Measurements from ENCODE around the gene HDAC11. TPM values are rescaled to one million over a fixed set of nuclear protein-coding genes. Genes with fewer than 3 reads are reported as not detected.
A peak's percentile ranks its signal among the peaks of the same experiment; 100 is the strongest.

HDAC11 gene
- total and polyA plus RNA-seq, 2 of the 13 experiments (the other 11 are each of a cell fraction or from before 2014, with no cell fraction given) = 13.7 to 33.1 TPM

DNA sequence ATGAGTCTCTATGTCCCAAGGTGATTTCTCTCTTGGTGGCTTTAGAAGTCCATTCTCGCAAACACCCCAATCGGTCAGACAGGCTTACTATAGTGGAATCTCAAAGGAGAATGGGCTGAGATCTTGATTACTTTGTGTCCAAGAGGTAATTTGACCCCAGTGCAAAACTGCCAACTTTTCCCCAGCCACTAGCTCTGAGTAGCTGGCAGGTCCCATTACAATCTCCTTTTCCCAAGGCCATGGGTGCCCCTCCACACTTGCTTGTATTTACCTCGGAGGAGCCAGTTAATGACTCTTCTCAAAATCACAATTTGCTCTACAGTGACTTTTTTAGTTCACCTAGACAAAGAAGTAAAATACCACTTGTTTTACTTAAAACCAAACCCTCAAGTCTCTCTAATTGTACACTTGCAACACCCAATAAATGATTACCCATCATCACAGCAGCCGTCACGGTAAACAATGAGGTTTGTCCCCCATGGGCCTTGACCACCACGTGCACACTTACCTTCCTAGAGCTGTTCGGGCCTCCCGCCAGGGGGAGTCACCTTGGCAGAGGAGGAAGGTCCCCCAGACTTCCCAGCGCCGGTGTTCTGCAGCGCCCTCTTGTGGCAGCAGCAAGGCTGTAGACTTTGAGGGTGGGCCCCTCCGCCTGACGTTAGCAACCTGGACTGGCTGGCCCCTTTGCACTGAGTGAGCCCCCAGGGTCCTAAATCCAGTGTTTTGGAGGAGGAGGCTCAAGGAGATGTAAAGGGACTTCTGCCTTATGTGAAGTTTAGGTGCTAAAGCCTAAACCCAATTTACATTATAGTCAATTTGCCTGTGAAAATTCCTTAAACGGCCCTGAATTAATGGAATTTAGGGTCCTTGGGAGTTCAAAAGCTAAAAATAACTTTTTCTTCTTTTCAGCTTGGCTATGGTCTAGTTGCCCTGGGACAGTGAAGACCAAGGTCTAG, 18.7 kb upstream of the HDAC11 start (continued):
- TF ChIP-seq RNF2 (conservative IDR thresholded peaks at IDR 0.05; ENCODE audit: low read depth) (0 out of 2 replicates have a peak, but pooled peaks have one; percentile 33), CBX5 (CRISPR knock-in tag; IDR thresholded peaks at IDR 0.05; ENCODE audit: borderline replicate concordance) (peak; percentile 91; the same call in 1 of the 2 replicates), SALL1 (CRISPR knock-in tag; IDR thresholded peaks at IDR 0.05) (peak; percentile 95), ZNF567 (CRISPR knock-in tag; IDR thresholded peaks at IDR 0.05; ENCODE audit: borderline replicate concordance) (no peak), JARID2 (CRISPR knock-in tag; IDR thresholded peaks at IDR 0.05; ENCODE audit: insufficient replicate concordance) (peak; percentile 74), ZNF562 (CRISPR knock-in tag; IDR thresholded peaks at IDR 0.05; ENCODE audit: borderline replicate concordance) (no peak), LCORL (IDR thresholded peaks at IDR 0.05) (no peak), LCORL (CRISPR knock-in tag; IDR thresholded peaks at IDR 0.05) (peak; percentile 87), ZNF550 (CRISPR knock-in tag; IDR thresholded peaks at IDR 0.05; ENCODE audit: borderline replicate concordance) (no peak), PHB2 (IDR thresholded peaks at IDR 0.05; ENCODE audit: partially characterized antibody) (no peak), ZNF367 (CRISPR knock-in tag; IDR thresholded peaks at IDR 0.05; ENCODE audit: borderline replicate concordance) (no peak), MLLT10 (CRISPR knock-in tag; IDR thresholded peaks at IDR 0.05) (no peak), ZNF777 (CRISPR knock-in tag; IDR thresholded peaks at IDR 0.05) (no peak), ZNF235 (CRISPR knock-in tag; IDR thresholded peaks at IDR 0.05; ENCODE audit: borderline replicate concordance) (no peak)
- TF ChIP-seq, protein P1, sequence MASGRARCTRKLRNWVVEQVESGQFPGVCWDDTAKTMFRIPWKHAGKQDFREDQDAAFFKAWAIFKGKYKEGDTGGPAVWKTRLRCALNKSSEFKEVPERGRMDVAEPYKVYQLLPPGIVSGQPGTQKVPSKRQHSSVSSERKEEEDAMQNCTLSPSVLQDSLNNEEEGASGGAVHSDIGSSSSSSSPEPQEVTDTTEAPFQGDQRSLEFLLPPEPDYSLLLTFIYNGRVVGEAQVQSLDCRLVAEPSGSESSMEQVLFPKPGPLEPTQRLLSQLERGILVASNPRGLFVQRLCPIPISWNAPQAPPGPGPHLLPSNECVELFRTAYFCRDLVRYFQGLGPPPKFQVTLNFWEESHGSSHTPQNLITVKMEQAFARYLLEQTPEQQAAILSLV (CRISPR knock-in tag; IDR thresholded peaks at IDR 0.05; ENCODE audit: borderline replicate concordance) = peak; percentile 26; the same call in 1 of the 2 replicates
- TF ChIP-seq, protein P2, sequence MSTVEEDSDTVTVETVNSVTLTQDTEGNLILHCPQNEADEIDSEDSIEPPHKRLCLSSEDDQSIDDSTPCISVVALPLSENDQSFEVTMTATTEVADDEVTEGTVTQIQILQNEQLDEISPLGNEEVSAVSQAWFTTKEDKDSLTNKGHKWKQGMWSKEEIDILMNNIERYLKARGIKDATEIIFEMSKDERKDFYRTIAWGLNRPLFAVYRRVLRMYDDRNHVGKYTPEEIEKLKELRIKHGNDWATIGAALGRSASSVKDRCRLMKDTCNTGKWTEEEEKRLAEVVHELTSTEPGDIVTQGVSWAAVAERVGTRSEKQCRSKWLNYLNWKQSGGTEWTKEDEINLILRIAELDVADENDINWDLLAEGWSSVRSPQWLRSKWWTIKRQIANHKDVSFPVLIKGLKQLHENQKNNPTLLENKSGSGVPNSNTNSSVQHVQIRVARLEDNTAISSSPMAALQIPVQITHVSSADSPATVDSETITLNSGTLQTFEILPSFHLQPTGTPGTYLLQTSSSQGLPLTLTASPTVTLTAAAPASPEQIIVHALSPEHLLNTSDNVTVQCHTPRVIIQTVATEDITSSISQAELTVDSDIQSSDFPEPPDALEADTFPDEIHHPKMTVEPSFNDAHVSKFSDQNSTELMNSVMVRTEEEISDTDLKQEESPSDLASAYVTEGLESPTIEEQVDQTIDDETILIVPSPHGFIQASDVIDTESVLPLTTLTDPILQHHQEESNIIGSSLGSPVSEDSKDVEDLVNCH (CRISPR knock-in tag; IDR thresholded peaks at IDR 0.05) = no peak
- TF ChIP-seq, protein P3, sequence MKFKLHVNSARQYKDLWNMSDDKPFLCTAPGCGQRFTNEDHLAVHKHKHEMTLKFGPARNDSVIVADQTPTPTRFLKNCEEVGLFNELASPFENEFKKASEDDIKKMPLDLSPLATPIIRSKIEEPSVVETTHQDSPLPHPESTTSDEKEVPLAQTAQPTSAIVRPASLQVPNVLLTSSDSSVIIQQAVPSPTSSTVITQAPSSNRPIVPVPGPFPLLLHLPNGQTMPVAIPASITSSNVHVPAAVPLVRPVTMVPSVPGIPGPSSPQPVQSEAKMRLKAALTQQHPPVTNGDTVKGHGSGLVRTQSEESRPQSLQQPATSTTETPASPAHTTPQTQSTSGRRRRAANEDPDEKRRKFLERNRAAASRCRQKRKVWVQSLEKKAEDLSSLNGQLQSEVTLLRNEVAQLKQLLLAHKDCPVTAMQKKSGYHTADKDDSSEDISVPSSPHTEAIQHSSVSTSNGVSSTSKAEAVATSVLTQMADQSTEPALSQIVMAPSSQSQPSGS (CRISPR knock-in tag; IDR thresholded peaks at IDR 0.05) = peak; percentile 80; the same call in 1 of the 2 replicates
- TF ChIP-seq, protein P4, sequence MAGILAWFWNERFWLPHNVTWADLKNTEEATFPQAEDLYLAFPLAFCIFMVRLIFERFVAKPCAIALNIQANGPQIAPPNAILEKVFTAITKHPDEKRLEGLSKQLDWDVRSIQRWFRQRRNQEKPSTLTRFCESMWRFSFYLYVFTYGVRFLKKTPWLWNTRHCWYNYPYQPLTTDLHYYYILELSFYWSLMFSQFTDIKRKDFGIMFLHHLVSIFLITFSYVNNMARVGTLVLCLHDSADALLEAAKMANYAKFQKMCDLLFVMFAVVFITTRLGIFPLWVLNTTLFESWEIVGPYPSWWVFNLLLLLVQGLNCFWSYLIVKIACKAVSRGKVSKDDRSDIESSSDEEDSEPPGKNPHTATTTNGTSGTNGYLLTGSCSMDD (CRISPR knock-in tag; IDR thresholded peaks at IDR 0.05) = no peak
- TF ChIP-seq, protein P5, sequence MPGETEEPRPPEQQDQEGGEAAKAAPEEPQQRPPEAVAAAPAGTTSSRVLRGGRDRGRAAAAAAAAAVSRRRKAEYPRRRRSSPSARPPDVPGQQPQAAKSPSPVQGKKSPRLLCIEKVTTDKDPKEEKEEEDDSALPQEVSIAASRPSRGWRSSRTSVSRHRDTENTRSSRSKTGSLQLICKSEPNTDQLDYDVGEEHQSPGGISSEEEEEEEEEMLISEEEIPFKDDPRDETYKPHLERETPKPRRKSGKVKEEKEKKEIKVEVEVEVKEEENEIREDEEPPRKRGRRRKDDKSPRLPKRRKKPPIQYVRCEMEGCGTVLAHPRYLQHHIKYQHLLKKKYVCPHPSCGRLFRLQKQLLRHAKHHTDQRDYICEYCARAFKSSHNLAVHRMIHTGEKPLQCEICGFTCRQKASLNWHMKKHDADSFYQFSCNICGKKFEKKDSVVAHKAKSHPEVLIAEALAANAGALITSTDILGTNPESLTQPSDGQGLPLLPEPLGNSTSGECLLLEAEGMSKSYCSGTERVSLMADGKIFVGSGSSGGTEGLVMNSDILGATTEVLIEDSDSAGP (CRISPR knock-in tag; IDR thresholded peaks at IDR 0.05; ENCODE audit: borderline replicate concordance) = peak; percentile 79
- TF ChIP-seq, protein P6, sequence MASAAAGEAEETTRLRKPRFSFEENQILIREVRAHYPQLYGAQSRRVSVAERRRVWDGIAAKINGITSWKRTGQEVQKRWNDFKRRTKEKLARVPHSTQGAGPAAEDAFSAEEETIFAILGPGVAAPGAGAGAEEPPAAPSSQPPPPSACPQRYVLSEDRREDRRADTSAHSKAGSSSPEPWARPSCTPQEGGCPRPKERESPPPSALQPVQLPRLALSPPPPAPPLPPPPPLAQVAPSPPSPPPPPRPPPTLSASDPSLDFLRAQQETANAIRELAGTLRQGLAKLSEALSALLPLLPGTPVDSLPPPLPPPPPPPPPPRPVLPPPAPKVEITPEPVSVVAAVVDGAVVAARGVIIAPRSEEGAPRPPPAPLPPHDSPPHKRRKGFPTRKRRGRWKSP (CRISPR knock-in tag; IDR thresholded peaks at IDR 0.05) = peak; percentile 79

Measured in HepG2 (cell line).